B cell (primary cell): Measurements from ENCODE around the gene ADCY1. TPM values are rescaled to one million over a fixed set of nuclear protein-coding genes. Genes with fewer than 3 reads are reported as not detected.

ENCODE experiments used
- ATAC-seq: fragments of 200-7000 bp; cut with Tn5 transposase; one replicate; pipeline ENCODE4 v1.10.0; 2021; ENCODE audit warnings: low read depth, mild to moderate bottlenecking, moderate number of reproducible peaks, moderate library complexity
- CTCF ChIA-PET: fragments of 350-600 bp; sonication (Branson Sonifier 250); formaldehyde crosslinking; loops from one replicate; lab custom pipeline; 2021; ENCODE audit warnings: antibody characterized with exemption, inconsistent platforms; lab: Charles Lee
- POLR2A ChIA-PET: fragments of 350-600 bp; sonication (Branson Sonifier 250); formaldehyde crosslinking; loops from one replicate; lab custom pipeline; 2021; ENCODE audit warnings: antibody characterized with exemption; lab: Charles Lee
- DNase-seq: peaks from one replicate; pipeline ENCODE4 v3.0.0; 2013
- H2AFZ ChIP-seq: 2 replicates; pipeline ENCODE4 v1.6.1; 2012; ENCODE audit warnings: mild to moderate bottlenecking, low read depth, low read length; ENCODE audit not compliant: insufficient read depth, poor library complexity, severe bottlenecking
- H3K27ac ChIP-seq, 2 donors: 1 replicate in 1 of 2; 2 replicates in 1 of 2; pipeline ENCODE4 v1.5.1; 2012 to 2013; ENCODE audit warnings: low read length in 2 of 2, mild to moderate bottlenecking in 2 of 2, moderate library complexity in 1 of 2
- H3K27me3 ChIP-seq, 4 experiments: fragments of 200-600 bp in 1 of 4; sonication (generic) in 1 of 4; replicated peaks in 1 of 4; 1 replicate in 2 of 4; 2 replicates in 2 of 4; pipeline versions ENCODE4 v1.6.1 to v1.7.0; 2013 to 2016; ENCODE audit warnings: low read length in 3 of 4, mild to moderate bottlenecking in 2 of 4, mixed read lengths in 1 of 4, moderate library complexity in 1 of 4; ENCODE audit not compliant: insufficient read depth in 4 of 4, control insufficient read depth in 3 of 4; ENCODE audit errors: control extremely low read depth in 1 of 4
- H3K36me3 ChIP-seq, 2 experiments: replicated peaks in 1 of 2; 1 replicate in 1 of 2; 2 replicates in 1 of 2; pipeline versions ENCODE4 v1.6.1 to v1.7.1; 2013; ENCODE audit warnings: low read length in 1 of 2; ENCODE audit not compliant: insufficient read depth in 2 of 2, control insufficient read depth in 1 of 2; ENCODE audit errors: control extremely low read depth in 1 of 2, extremely low read depth in 1 of 2
- H3K4me1 ChIP-seq, 2 donors: fragments of 200-600 bp in 1 of 2; sonication (generic) in 1 of 2; 1 replicate in 1 of 2; 2 replicates in 1 of 2; pipeline versions ENCODE4 v1.5.1 to v1.6.1; 2013 to 2017; ENCODE audit warnings: low read length in 2 of 2; ENCODE audit not compliant: control insufficient read depth in 2 of 2, insufficient read depth in 2 of 2
- H3K4me2 ChIP-seq: replicated peaks from 2 replicates; pipeline ENCODE3; 2012; ENCODE audit warnings: mild to moderate bottlenecking, low read depth, low read length; ENCODE audit not compliant: poor library complexity, severe bottlenecking
- H3K4me3 ChIP-seq, 5 experiments: fragments of 200-600 bp in 1 of 5; sonication (generic) in 1 of 5; 1 replicate in 3 of 5; 2 replicates in 2 of 5; pipeline versions ENCODE4 v1.5.1 to v1.7.0; 2011 to 2016; ENCODE audit warnings: low read length in 4 of 5, mild to moderate bottlenecking in 4 of 5, low read depth in 2 of 5, control low read depth in 1 of 5, moderate library complexity in 1 of 5; ENCODE audit not compliant: insufficient read depth in 1 of 5; ENCODE audit errors: control extremely low read depth in 1 of 5, extremely low read depth in 1 of 5
- H3K79me2 ChIP-seq: fragments of 200-600 bp; sonication (generic); one replicate; pipeline ENCODE4 v1.6.0; 2016; ENCODE audit warnings: low read length; ENCODE audit not compliant: control insufficient read depth, insufficient read depth
- H3K9ac ChIP-seq: fragments of 200-600 bp; sonication (generic); 2 replicates; pipeline ENCODE4 v1.6.1; 2017; ENCODE audit warnings: mild to moderate bottlenecking, low read length, moderate library complexity
- H3K9me3 ChIP-seq, 3 donors: one replicate each; pipeline versions ENCODE4 v1.6.1 to v1.7.1; 2013; ENCODE audit warnings: low read length in 2 of 3; ENCODE audit not compliant: control insufficient read depth in 2 of 3, insufficient read depth in 1 of 3; ENCODE audit errors: control extremely low read depth in 1 of 3
- H4K20me1 ChIP-seq: 2 replicates; pipeline ENCODE4 v1.6.0; 2012; ENCODE audit warnings: mild to moderate bottlenecking, low read length; ENCODE audit not compliant: insufficient read depth, control insufficient read depth, poor library complexity, severe bottlenecking
- H3K27ac Mint-ChIP-seq: one replicate; pipeline ENCODE4 v1.8.0; 2021; ENCODE audit warnings: mixed read lengths
- H3K27me3 Mint-ChIP-seq: one replicate; pipeline ENCODE4 v1.8.0; 2021; ENCODE audit warnings: mixed read lengths
- H3K4me1 Mint-ChIP-seq: one replicate; pipeline ENCODE4 v1.8.0; 2021; ENCODE audit warnings: mixed read lengths
- H3K4me3 Mint-ChIP-seq: one replicate; pipeline ENCODE4 v1.8.0; 2021; ENCODE audit warnings: mixed read lengths
- H3K9me3 Mint-ChIP-seq: one replicate; pipeline ENCODE4 v1.8.0; 2022; ENCODE audit warnings: mixed read lengths; ENCODE audit not compliant: insufficient read depth
- CTCF ChIP-seq: fragments of 200-600 bp; IDR thresholded peaks from one replicate; pipeline ENCODE4 v1.8.0; 2022; ENCODE audit warnings: antibody characterized with exemption, mild to moderate bottlenecking
- EZH2 ChIP-seq: IDR thresholded peaks from 2 replicates; pipeline ENCODE4 v1.6.1; 2012; ENCODE audit warnings: borderline replicate concordance, low read depth, mild to moderate bottlenecking, moderate library complexity, low read length; ENCODE audit not compliant: insufficient read depth, poor library complexity, severe bottlenecking
- WGBS: methylation state at CpG from one replicate; pipeline ENCODE4 v1.1.5; 2013; ENCODE audit warnings: missing lambda C conversion rate; ENCODE audit not compliant: insufficient coverage; 5-methylcytosine and 5-hydroxymethylcytosine counted together
- intact Hi-C: fragments of 100-400 bp; cut with micrococcal nuclease; formaldehyde crosslinking; loops from one replicate; pipeline ENCODE4 v1.10.0; 2022
- polyA plus RNA-seq: library from polyadenylated mRNA; depleted of rRNA; stranded (reverse); fragments of >200 nt; gene quantifications from 2 replicates; pipeline ENCODE4 v1.2.3, GENCODE V29; 2012
- total RNA-seq, 2 donors: library from RNA; stranded (reverse); fragments of 120-200 nt in 1 of 2; gene quantifications; 1 replicate in 1 of 2; 2 replicates in 1 of 2; pipeline versions ENCODE4 v1.2.3 to v1.2.4, GENCODE V29; 2013 to 2022

ADCY1 gene
- total and polyA plus RNA-seq, 2 donors (not counting 1 experiment from before 2014, with no cell fraction given), result 0.05 to 0.12 TPM

GRCh38 chr7:45610019-45610418, 35.9 kb downstream of the ADCY1 start:
- Histone ChIP-seq H3K36me3 (no peaks in the 10 kb centered on the region), H3K4me3 (no peak overlapping the region), H3K27me3 (peaks cover 0 to 4% (median 2%) of the 10 kb centered on the region in 4 experiments), H3K9ac (no peak overlapping the region), H2AFZ (no peak overlapping the region), H3K4me2 (no peak overlapping the region), H3K4me1 (no peaks in the 10 kb centered on the region), H3K27ac (no peak overlapping the region), H3K9me3 (peaks cover 0 to 37% (median 7%) of the 10 kb centered on the region in 3 donors), H4K20me1 (no peaks in the 10 kb centered on the region), H3K79me2 (no peaks in the 10 kb centered on the region)
- no peaks in the 10 kb centered on the region for H3K4me1 Mint-ChIP-seq
- DNase-seq, result no peak
- 97% methylated on average over 7 of the region's 10 CpGs for WGBS
- intact Hi-C loops, result no loop called here
- ChIA-PET POLR2A (no interaction called here), CTCF (no interaction called here)
- peaks cover 5% of the 10 kb centered on the region for H3K27me3 Mint-ChIP-seq
- no peak for ATAC-seq
- H3K4me3 Mint-ChIP-seq, result no peak overlapping the region
- peaks cover 17% of the 10 kb centered on the region for H3K9me3 Mint-ChIP-seq
- H3K27ac Mint-ChIP-seq, result no peak overlapping the region
- TF ChIP-seq EZH2, result no peak
- TF ChIP-seq CTCF, result no peak

GRCh38 chr7:45610660-45611299, 36.6 kb downstream of the ADCY1 start:
- ChIA-PET POLR2A (no interaction called here), CTCF (no interaction called here)
- H3K27ac Mint-ChIP-seq, result no peak overlapping the region

More at GRCh38 chr7:45610660-45611299, 36.6 kb downstream of the ADCY1 start:
- H4K20me1 ChIP-seq, result no peaks in the 10 kb centered on the region
- H3K9me3 Mint-ChIP-seq, result peaks cover 21% of the 10 kb centered on the region
- intact Hi-C loops, result no loop called here
- no peak overlapping the region for H3K4me3 ChIP-seq
- no peaks in the 10 kb centered on the region for H3K36me3 ChIP-seq
- H3K9ac ChIP-seq, result no peak overlapping the region
- no peak overlapping the region for H3K4me3 Mint-ChIP-seq
- 76% methylated on average over 2 of the region's 3 CpGs for WGBS
- no peak overlapping the region for H3K27ac ChIP-seq
- no peak for DNase-seq
- H3K4me2 ChIP-seq, result no peak overlapping the region
- no peak for TF ChIP-seq EZH2
- no peak for TF ChIP-seq CTCF
- H2AFZ ChIP-seq, result no peak overlapping the region
- no peak for ATAC-seq
- peaks cover 0 to 41% (median 9%) of the 10 kb centered on the region in 3 donors for H3K9me3 ChIP-seq
- H3K27me3 ChIP-seq, result peaks cover 0 to 4% (median 2%) of the 10 kb centered on the region in 4 experiments
- no peaks in the 10 kb centered on the region for H3K79me2 ChIP-seq
- no peaks in the 10 kb centered on the region for H3K4me1 Mint-ChIP-seq
- peaks cover 5% of the 10 kb centered on the region for H3K27me3 Mint-ChIP-seq
- no peaks in the 10 kb centered on the region for H3K4me1 ChIP-seq
